B cell (primary cell): Measurements from ENCODE around the gene TAF1B.

Experiments
- EZH2 ChIP-seq: IDR thresholded peaks from 2 replicates; pipeline ENCODE4 v1.6.1; 2012; ENCODE audit warnings: borderline replicate concordance, low read depth, mild to moderate bottlenecking, moderate library complexity, low read length; ENCODE audit not compliant: insufficient read depth, poor library complexity, severe bottlenecking
- TF ChIP-seq, protein P1 (sequence below): fragments of 200-600 bp; IDR thresholded peaks from one replicate; pipeline ENCODE4 v1.8.0; 2022; ENCODE audit warnings: antibody characterized with exemption, mild to moderate bottlenecking

- TF ChIP-seq, protein P1, sequence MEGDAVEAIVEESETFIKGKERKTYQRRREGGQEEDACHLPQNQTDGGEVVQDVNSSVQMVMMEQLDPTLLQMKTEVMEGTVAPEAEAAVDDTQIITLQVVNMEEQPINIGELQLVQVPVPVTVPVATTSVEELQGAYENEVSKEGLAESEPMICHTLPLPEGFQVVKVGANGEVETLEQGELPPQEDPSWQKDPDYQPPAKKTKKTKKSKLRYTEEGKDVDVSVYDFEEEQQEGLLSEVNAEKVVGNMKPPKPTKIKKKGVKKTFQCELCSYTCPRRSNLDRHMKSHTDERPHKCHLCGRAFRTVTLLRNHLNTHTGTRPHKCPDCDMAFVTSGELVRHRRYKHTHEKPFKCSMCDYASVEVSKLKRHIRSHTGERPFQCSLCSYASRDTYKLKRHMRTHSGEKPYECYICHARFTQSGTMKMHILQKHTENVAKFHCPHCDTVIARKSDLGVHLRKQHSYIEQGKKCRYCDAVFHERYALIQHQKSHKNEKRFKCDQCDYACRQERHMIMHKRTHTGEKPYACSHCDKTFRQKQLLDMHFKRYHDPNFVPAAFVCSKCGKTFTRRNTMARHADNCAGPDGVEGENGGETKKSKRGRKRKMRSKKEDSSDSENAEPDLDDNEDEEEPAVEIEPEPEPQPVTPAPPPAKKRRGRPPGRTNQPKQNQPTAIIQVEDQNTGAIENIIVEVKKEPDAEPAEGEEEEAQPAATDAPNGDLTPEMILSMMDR = no peak
- TF ChIP-seq EZH2 = no peak
These were observed 45.4 kb upstream of the TAF1B start for GRCh38 chr2:9797681-9798556.
